GM12864 (cell line): Measurements from ENCODE around the gene SPI1.
"Not testable (repeated sequence)": the region's sequence is repeated elsewhere in the genome, so short reads cannot be mapped to it uniquely, and the experiment has no call there.

Experiments used
- DNase-seq: peaks from one replicate; pipeline ENCODE4 v3.0.0-alpha.2; 2011; ENCODE audit warnings: low read depth
- H3K4me3 ChIP-seq: 2 replicates; pipeline ENCODE4 v1.5.1; 2011; ENCODE audit warnings: mild to moderate bottlenecking, low read depth, low read length, control low read depth
- TF ChIP-seq, protein P1 (sequence below): IDR thresholded peaks from 2 replicates; pipeline ENCODE4 v1.5.1; 2011; ENCODE audit warnings: low read depth, mild to moderate bottlenecking, moderate library complexity, low read length, control low read depth, inconsistent platforms; ENCODE audit errors: missing control alignments

SPI1 gene

DNA sequence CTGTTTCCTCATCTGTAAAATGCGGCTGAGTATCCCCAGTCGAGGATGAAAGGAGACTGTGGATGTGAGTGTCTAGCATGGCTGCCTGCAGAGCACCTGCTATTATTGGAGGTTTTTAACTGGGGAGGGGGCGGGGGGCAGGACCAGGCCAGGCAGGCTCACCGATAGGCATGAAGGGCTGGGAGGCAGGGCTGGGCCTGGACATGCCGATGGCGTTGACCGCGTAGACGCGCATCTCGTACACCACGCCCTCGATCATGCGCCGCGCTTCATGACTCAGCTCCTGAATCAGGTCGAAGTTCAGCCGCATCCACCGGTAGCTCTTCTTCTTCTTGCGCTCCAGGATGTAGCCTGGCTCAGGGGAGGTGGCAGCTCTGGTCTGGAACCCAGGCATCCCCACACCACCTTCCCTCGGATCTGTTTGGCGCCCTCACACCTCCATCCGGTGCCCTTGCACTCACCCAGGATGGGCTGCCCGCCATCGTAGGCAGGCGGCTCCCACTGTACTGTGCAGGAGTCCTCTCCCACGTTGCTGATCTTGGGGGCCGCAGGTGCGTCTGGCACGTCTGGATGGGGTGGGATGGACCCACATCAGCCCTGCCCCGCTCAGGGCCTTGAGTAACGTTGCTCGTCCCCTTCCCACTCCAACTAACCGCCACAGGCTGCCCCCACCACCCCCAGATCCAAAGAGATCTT, 41.0 kb downstream of the SPI1 start:
- H3K4me3 ChIP-seq = no peak overlapping the region
- no peak for DNase-seq
- TF ChIP-seq, protein P1, sequence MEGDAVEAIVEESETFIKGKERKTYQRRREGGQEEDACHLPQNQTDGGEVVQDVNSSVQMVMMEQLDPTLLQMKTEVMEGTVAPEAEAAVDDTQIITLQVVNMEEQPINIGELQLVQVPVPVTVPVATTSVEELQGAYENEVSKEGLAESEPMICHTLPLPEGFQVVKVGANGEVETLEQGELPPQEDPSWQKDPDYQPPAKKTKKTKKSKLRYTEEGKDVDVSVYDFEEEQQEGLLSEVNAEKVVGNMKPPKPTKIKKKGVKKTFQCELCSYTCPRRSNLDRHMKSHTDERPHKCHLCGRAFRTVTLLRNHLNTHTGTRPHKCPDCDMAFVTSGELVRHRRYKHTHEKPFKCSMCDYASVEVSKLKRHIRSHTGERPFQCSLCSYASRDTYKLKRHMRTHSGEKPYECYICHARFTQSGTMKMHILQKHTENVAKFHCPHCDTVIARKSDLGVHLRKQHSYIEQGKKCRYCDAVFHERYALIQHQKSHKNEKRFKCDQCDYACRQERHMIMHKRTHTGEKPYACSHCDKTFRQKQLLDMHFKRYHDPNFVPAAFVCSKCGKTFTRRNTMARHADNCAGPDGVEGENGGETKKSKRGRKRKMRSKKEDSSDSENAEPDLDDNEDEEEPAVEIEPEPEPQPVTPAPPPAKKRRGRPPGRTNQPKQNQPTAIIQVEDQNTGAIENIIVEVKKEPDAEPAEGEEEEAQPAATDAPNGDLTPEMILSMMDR = no peak

DNA sequence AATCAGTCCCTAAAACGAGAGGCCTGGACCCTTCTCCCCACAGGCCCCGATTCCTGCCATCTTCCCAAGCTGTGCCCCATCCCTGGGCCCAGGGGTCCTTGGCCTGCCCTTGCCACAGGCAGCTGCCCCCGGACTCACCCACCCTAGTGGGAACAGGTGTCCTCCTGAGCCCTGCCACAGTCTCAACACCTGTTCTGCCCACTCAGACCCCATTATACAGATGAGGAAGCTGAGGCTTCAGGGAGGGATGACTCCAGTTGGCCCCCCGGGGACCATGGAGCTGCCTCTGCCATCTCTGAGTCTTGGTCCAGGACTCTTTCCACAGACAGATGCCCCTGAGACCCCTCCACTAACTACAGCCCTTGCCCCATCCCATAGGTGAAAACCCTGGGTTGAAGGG, 41.8 kb downstream of the SPI1 start:
- no peak overlapping the region for H3K4me3 ChIP-seq

DNA sequence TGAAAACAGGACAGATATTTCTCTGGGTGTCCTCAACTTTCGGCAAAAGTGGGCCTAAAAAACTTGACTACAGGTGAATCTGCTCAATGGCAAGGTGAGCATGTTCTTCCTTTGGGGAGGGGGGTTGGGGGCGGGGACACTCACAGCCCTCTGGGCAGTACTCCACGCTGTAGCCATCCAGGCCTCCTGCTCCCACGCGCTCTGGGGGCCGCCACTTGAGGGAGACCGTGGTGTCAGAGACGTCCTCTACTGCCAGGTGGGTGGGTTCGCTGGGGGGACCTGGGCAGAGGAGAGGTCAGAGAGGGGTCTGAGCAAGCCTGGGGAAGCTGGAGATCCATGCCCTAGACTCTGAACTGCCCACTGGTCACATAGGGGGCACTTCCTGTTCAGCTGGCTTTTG, 42.6 kb downstream of the SPI1 start:
- no peak for DNase-seq
- TF ChIP-seq, protein P1 = no peak
- no peak overlapping the region for H3K4me3 ChIP-seq

More for the DNA sequence above, 41.8 kb downstream of the SPI1 start:
- no peak for DNase-seq
- TF ChIP-seq, protein P1 = no peak

- not testable (repeated sequence) for DNase-seq, H3K4me3 ChIP-seq
Observed at GRCh38 chr11:47334699-47335411, 43.5 kb downstream of the SPI1 start.

DNA sequence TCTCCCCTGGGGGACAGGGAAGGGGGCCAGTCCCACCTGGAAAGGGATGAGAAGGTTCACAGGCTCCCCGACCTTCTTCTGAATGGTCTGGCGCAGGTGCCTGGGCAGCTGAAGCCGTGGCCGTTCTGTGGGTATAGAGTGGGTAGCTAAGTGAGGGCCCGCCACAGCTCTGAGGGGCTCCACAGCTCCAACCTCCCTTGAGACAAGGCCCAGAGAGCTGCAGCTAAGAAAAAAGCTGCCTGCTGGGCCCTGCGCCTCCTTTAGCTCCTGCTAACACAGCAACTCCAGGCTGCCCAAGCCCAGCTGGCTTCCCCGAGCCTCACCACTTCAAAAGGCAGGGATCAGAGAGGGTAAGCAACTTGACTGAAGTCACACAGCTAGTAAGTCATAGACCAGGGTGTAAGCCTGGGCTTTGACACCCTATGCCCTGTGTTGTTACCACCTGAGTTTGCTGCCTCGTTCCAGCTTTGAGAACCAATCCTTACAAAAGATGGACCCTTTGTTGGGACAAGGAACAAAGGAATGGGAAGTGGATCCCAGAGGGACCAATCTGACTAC, 44.4 kb downstream of the SPI1 start:
- DNase-seq = no peak
- TF ChIP-seq, protein P1 = no peak
- H3K4me3 ChIP-seq = no peak overlapping the region

DNA sequence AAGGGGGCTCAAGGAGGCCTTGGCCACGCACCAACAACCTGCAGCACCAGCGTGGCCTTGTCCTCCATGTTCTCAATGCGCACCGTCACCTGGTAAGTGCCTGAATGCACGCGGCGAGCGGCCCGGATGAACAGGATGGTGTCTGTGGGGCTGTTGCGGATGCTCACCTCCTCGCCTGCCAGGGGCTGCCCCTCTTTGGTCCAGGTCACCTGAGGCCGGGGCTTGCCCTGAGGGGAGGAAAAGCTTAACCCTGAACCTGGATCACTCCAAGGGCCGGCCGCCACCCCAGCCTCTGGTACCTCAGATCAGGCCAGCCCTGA, 44.9 kb downstream of the SPI1 start:
- no peak overlapping the region for H3K4me3 ChIP-seq
- no peak for DNase-seq
- TF ChIP-seq, protein P1 = no peak

- H3K4me3 ChIP-seq = no peak overlapping the region
- TF ChIP-seq, protein P1 = no peak
- no peak for DNase-seq
Observed at GRCh38 chr11:47332791-47333525, 45.4 kb downstream of the SPI1 start.
